Progenitor cell of endocrine pancreas (in vitro differentiated cells): Measurements from ENCODE around the gene ACP6. TPM values are rescaled to one million over a fixed set of nuclear protein-coding genes. Genes with fewer than 3 reads are reported as not detected.
"Not testable (repeated sequence)": the region's sequence is repeated elsewhere in the genome, so short reads cannot be mapped to it uniquely, and the experiment has no call there.

Experiments
- DNase-seq: peaks from one replicate; pipeline ENCODE4 v3.0.0; 2021; ENCODE audit warnings: low spot score; ENCODE audit not compliant: unreplicated experiment
- H3K27ac Mint-ChIP-seq: 2 replicates; pipeline ENCODE4 v1.8.0; 2021; ENCODE audit warnings: mild to moderate bottlenecking, moderate library complexity, mixed read lengths
- H3K27me3 Mint-ChIP-seq: 2 replicates; pipeline ENCODE4 v1.8.0; 2021; ENCODE audit warnings: mixed read lengths
- H3K36me3 Mint-ChIP-seq: 2 replicates; pipeline ENCODE4 v1.8.0; 2022; ENCODE audit warnings: mixed read lengths; ENCODE audit not compliant: insufficient read depth
- H3K4me1 Mint-ChIP-seq: 2 replicates; pipeline ENCODE4 v1.8.0; 2021; ENCODE audit warnings: low read depth, mixed read lengths
- H3K4me3 Mint-ChIP-seq: 2 replicates; pipeline ENCODE4 v1.8.0; 2021; ENCODE audit warnings: low read depth, mild to moderate bottlenecking, moderate library complexity, mixed read lengths
- H3K9me3 Mint-ChIP-seq: 2 replicates; pipeline ENCODE4 v1.8.0; 2021; ENCODE audit warnings: low read depth, mixed read lengths
- CTCF ChIP-seq: fragments of 200-600 bp; sonication (generic); IDR thresholded peaks from one replicate; pipeline ENCODE4 v1.5.0; 2021; ENCODE audit warnings: antibody characterized with exemption, mild to moderate bottlenecking; ENCODE audit not compliant: unreplicated experiment
- total RNA-seq: library from RNA; stranded (reverse); gene quantifications from 2 replicates; pipeline ENCODE4 v1.2.1, GENCODE V29; 2021

Gene ACP6
- total RNA-seq, 1 donor from 2014 or later: 25.9 TPM

DNA sequence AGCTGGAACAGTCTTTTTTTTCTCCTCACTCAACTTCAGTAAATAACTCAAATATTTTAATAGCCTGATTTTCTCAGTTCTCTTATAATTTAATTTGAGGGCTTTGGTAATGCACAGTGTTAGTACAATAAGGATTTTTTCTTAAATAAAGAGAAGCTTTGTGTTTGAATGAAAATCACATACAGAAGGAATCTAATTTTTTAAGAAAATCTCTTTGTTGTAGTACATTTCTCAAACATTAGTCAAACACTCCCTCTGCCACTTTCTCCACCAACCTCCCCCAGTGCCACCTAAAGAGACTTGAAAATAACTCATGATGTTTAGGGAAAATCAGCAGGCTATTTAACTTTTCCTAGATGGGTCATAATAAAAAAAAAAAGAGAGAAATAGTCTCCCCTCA, 42.3 kb upstream of the ACP6 start:
- H3K27me3 Mint-ChIP-seq: peaks cover 20% of the 10 kb centered on the region
- peaks cover 6% of the 10 kb centered on the region for H3K9me3 Mint-ChIP-seq
- TF ChIP-seq CTCF: no peak
- no peak for DNase-seq
- no peak overlapping the region for H3K27ac Mint-ChIP-seq
- no peaks in the 10 kb centered on the region for H3K36me3 Mint-ChIP-seq
- no peaks in the 10 kb centered on the region for H3K4me1 Mint-ChIP-seq
- H3K4me3 Mint-ChIP-seq: no peak overlapping the region

DNA sequence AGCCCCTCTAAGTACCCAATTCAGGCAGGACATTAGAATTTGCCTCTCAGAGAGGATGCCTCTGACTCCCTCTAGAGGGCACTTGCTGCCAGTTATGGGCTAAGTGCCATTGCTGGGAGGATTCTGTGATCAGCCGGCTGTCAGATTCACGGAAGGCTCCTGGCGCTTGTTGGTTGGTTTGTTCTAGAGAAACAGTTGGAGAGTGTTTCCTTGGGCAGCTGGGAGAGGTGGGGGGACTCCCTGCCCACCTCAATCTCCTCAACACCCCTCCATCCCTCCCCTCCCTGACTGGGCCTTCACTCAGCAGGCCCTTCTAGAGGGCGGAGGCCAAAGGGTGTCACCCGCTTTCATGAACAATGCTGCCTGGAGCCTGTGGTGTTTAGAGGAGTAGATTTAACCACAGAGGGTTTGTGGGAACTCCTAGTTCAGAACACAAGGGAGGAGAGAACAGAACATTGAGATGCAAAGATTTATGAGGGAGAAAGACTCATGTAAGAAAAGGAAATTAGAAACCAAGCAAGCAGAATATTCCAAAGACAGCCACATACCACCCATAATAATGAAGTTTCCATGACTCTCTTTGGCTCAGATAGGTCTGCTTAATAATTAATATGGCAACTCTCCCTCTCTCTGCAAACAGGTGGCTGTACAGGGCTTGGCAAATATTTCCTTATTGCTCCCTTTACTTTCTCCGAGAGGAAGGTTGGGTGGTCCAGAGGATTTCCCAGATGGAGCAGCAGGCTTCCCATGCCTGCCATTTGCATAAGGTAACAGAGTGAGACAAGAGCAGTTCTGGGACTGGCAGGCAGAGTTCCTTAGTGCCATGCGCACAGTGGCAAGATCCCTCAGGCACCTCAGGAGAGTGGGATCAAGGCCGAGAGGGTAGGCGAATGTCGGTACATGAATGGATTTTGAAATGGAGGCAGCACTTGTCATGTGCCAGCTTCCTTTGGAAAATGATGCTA, 30.0 kb upstream of the ACP6 start:
- peak; percentile 32 for DNase-seq
- peaks cover 8% of the 10 kb centered on the region for H3K4me1 Mint-ChIP-seq
- H3K27ac Mint-ChIP-seq: peak overlapping the region; percentile 39
- no peaks in the 10 kb centered on the region for H3K36me3 Mint-ChIP-seq
- H3K27me3 Mint-ChIP-seq: peaks cover 13% of the 10 kb centered on the region
- no peaks in the 10 kb centered on the region for H3K9me3 Mint-ChIP-seq
- H3K4me3 Mint-ChIP-seq: no peak overlapping the region
- TF ChIP-seq CTCF: peak; percentile 85

GRCh38 chr1:147699686-147700041, 29.3 kb upstream of the ACP6 start:
- DNase-seq: no peak
- Mint-ChIP-seq H3K9me3 (no peaks in the 10 kb centered on the region), H3K27me3 (peaks cover 15% of the 10 kb centered on the region), H3K4me1 (peaks cover 8% of the 10 kb centered on the region), H3K27ac (no peak overlapping the region), H3K36me3 (no peaks in the 10 kb centered on the region), H3K4me3 (no peak overlapping the region)
- TF ChIP-seq CTCF: no peak

- Mint-ChIP-seq H3K27ac (no peak overlapping the region), H3K27me3 (no peaks in the 10 kb centered on the region), H3K36me3 (peaks cover 6% of the 10 kb centered on the region), H3K9me3 (peaks cover 37% of the 10 kb centered on the region), H3K4me3 (no peak overlapping the region), H3K4me1 (no peaks in the 10 kb centered on the region)
- DNase-seq: no peak
- TF ChIP-seq CTCF: no peak
Measured at GRCh38 chr1:147683163-147683763, 12.9 kb upstream of the ACP6 start.

- peaks cover 47% of the 10 kb centered on the region for H3K9me3 Mint-ChIP-seq
- H3K4me1 Mint-ChIP-seq, DNase-seq, H3K27ac Mint-ChIP-seq, H3K36me3 Mint-ChIP-seq, H3K27me3 Mint-ChIP-seq, H3K4me3 Mint-ChIP-seq: not testable (repeated sequence)
Measured at GRCh38 chr1:147680608-147681235, 10.4 kb upstream of the ACP6 start.

- not testable (repeated sequence) for DNase-seq, H3K27ac Mint-ChIP-seq, H3K27me3 Mint-ChIP-seq, H3K4me3 Mint-ChIP-seq, H3K36me3 Mint-ChIP-seq, H3K4me1 Mint-ChIP-seq
- peaks cover 30% of the 10 kb centered on the region for H3K9me3 Mint-ChIP-seq
Measured at GRCh38 chr1:147677681-147678080, 7.4 kb upstream of the ACP6 start.
